CD4-positive, alpha-beta T cell (primary cell): Measurements from ENCODE around the gene USP25. TPM values are rescaled to one million over a fixed set of nuclear protein-coding genes. Genes with fewer than 3 reads are reported as not detected.

Source experiments
- ATAC-seq: fragments of 200-7000 bp; cut with Tn5 transposase; one replicate; pipeline ENCODE4 v1.10.0; 2022; ENCODE audit warnings: mild to moderate bottlenecking; ENCODE audit not compliant: poor library complexity
- CTCF ChIA-PET: fragments of 350-600 bp; sonication (Branson Sonifier 250); formaldehyde crosslinking; loops from one replicate; lab custom pipeline; 2021; ENCODE audit warnings: antibody characterized with exemption, inconsistent platforms; lab: Charles Lee
- POLR2A ChIA-PET: fragments of 350-600 bp; sonication (Branson Sonifier 250); formaldehyde crosslinking; loops from one replicate; lab custom pipeline; 2021; ENCODE audit warnings: antibody characterized with exemption, inconsistent platforms; lab: Charles Lee
- DNase-seq, 14 experiments: peaks; one replicate each; pipeline ENCODE4 v3.0.0-alpha.2; 2013 to 2020; ENCODE audit warnings: mixed read lengths in 2 of 14
- H3K27ac ChIP-seq, 2 donors: one replicate each; pipeline versions ENCODE4 v1.5.1 to v1.7.0; 2013; ENCODE audit warnings: low read length in 2 of 2, low read depth in 1 of 2, mild to moderate bottlenecking in 1 of 2
- H3K27me3 ChIP-seq, 2 experiments: 1 replicate in 1 of 2; 2 replicates in 1 of 2; pipeline versions ENCODE4 v1.6.1 to v1.7.0; 2013; ENCODE audit warnings: low read length in 2 of 2, control low read depth in 1 of 2, mild to moderate bottlenecking in 1 of 2, moderate library complexity in 1 of 2; ENCODE audit not compliant: insufficient read depth in 2 of 2, control insufficient read depth in 1 of 2
- H3K36me3 ChIP-seq: one replicate; pipeline ENCODE4 v1.6.1; 2013; ENCODE audit warnings: low read length, control low read depth; ENCODE audit not compliant: insufficient read depth
- H3K4me1 ChIP-seq: one replicate; pipeline ENCODE4 v1.6.1; 2013; ENCODE audit warnings: low read length, control low read depth; ENCODE audit not compliant: insufficient read depth
- H3K4me3 ChIP-seq: one replicate; pipeline ENCODE4 v1.5.1; 2013; ENCODE audit warnings: mild to moderate bottlenecking, low read length, moderate library complexity
- H3K9me3 ChIP-seq, 2 experiments: 1 replicate in 1 of 2; 2 replicates in 1 of 2; pipeline versions ENCODE4 v1.6.1 to v1.7.0; 2013; ENCODE audit warnings: low read length in 2 of 2, mild to moderate bottlenecking in 2 of 2, control low read depth in 1 of 2, moderate library complexity in 1 of 2; ENCODE audit not compliant: control insufficient read depth in 1 of 2, insufficient read depth in 1 of 2
- H3K27ac Mint-ChIP-seq: one replicate; pipeline ENCODE4 v1.8.0; 2020; ENCODE audit warnings: mixed read lengths
- H3K27me3 Mint-ChIP-seq: one replicate; pipeline ENCODE4 v1.8.0; 2021; ENCODE audit warnings: mixed read lengths
- H3K36me3 Mint-ChIP-seq: one replicate; pipeline ENCODE4 v1.8.0; 2021; ENCODE audit warnings: low read depth, mixed read lengths
- H3K4me1 Mint-ChIP-seq: one replicate; pipeline ENCODE4 v1.8.0; 2021; ENCODE audit warnings: low read depth, mixed read lengths
- H3K4me3 Mint-ChIP-seq: one replicate; pipeline ENCODE4 v1.8.0; 2020; ENCODE audit warnings: mild to moderate bottlenecking, mixed read lengths
- H3K9me3 Mint-ChIP-seq: one replicate; pipeline ENCODE4 v1.8.0; 2020; ENCODE audit warnings: mixed read lengths
- intact Hi-C, 2 experiments: fragments of 100-400 bp; cut with DNase I in 1 of 2; cut with micrococcal nuclease in 1 of 2; formaldehyde crosslinking; loops; one replicate each; pipeline versions ENCODE4 v1.15.1 to v1.9.0; 2023 to 2025; cut with DNase I, micrococcal nuclease
- total RNA-seq, 174 experiments: library from RNA in 2 of 174; stranded (reverse) in 2 of 174; gene quantifications; one replicate each; pipeline ENCODE4 v1.2.3 and lab custom pipeline; 2021 to 2026
- TF ChIP-seq, protein P1 (sequence below): fragments of 200-600 bp; IDR thresholded peaks from one replicate; pipeline ENCODE4 v1.8.0; 2022; ENCODE audit warnings: antibody characterized with exemption, mild to moderate bottlenecking

The USP25 gene
- total RNA-seq, 2 experiments from 2014 or later: 45.0 to 49.2 TPM

DNA sequence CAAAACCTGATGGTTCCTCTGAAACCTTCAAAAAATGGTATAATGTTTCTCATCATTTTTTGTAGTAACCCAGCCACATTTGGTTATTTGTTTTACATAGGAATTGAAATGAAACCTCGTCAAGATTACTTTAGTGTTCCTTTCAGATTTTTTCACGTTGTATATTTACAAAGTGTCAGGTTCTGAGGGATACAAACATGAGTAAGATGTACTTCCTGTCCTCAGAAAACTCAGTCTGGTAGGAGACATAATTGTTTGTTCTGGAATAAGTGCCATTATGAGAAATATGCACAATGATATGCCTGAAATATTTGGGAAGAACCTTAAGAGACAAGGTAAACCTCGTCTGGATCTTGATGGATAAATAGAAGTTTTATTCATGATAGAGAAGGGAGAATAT, 145.5 kb downstream of the USP25 start:
- peaks cover 2% of the 10 kb centered on the region for H3K9me3 Mint-ChIP-seq
- H3K4me1 Mint-ChIP-seq: no peaks in the 10 kb centered on the region
- no peak overlapping the region for H3K27ac Mint-ChIP-seq
- Histone ChIP-seq H3K9me3 (no peaks in the 10 kb centered on the region), H3K4me1 (no peaks in the 10 kb centered on the region), H3K36me3 (peaks cover 76% of the 10 kb centered on the region), H3K4me3 (no peak overlapping the region), H3K27me3 (no peaks in the 10 kb centered on the region), H3K27ac (no peak overlapping the region)
- TF ChIP-seq, protein P1, sequence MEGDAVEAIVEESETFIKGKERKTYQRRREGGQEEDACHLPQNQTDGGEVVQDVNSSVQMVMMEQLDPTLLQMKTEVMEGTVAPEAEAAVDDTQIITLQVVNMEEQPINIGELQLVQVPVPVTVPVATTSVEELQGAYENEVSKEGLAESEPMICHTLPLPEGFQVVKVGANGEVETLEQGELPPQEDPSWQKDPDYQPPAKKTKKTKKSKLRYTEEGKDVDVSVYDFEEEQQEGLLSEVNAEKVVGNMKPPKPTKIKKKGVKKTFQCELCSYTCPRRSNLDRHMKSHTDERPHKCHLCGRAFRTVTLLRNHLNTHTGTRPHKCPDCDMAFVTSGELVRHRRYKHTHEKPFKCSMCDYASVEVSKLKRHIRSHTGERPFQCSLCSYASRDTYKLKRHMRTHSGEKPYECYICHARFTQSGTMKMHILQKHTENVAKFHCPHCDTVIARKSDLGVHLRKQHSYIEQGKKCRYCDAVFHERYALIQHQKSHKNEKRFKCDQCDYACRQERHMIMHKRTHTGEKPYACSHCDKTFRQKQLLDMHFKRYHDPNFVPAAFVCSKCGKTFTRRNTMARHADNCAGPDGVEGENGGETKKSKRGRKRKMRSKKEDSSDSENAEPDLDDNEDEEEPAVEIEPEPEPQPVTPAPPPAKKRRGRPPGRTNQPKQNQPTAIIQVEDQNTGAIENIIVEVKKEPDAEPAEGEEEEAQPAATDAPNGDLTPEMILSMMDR: no peak
- ChIA-PET CTCF (no interaction called here), POLR2A (no interaction called here)
- no peak for DNase-seq
- H3K27me3 Mint-ChIP-seq: no peaks in the 10 kb centered on the region
- peaks cover 79% of the 10 kb centered on the region for H3K36me3 Mint-ChIP-seq
- no peak overlapping the region for H3K4me3 Mint-ChIP-seq
- ATAC-seq: no peak
- intact Hi-C loops: no loop called here

DNA sequence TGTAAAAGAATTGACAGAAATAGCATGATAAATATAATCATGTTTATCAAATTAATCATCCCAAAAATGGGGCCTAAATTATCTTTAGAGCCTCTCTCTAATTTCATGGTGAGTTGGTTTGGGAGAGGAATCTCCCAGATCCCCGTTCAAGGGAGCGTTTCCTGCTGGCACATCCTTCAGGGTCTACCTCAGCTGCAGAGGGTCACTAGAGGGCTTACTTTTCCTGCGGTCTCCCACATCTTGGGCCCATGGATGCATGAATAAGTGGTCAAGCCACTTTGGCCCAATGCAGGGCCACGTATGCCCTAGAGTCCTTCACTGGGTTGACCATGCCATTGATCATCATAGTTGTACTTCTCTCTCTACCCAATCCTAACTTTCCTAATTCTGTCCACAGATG, 164.1 kb downstream of the USP25 start:
- Mint-ChIP-seq H3K36me3 (no peaks in the 10 kb centered on the region), H3K4me1 (no peaks in the 10 kb centered on the region), H3K4me3 (no peak overlapping the region), H3K27me3 (peaks cover 10% of the 10 kb centered on the region), H3K27ac (no peak overlapping the region), H3K9me3 (peaks cover 3% of the 10 kb centered on the region)
- ChIA-PET POLR2A (no interaction called here), CTCF (no interaction called here)
- ATAC-seq (no peak), DNase-seq (no peak)
- Histone ChIP-seq H3K4me1 (no peaks in the 10 kb centered on the region), H3K36me3 (no peaks in the 10 kb centered on the region), H3K4me3 (no peak overlapping the region), H3K27me3 (no peaks in the 10 kb centered on the region), H3K9me3 (no peaks in the 10 kb centered on the region), H3K27ac (no peak overlapping the region)
- intact Hi-C loops: no loop called here
- TF ChIP-seq, protein P1: no peak

GRCh38 chr21:15894596-15894995, 164.8 kb downstream of the USP25 start:
- Mint-ChIP-seq H3K4me3 (no peak overlapping the region), H3K9me3 (peaks cover 6% of the 10 kb centered on the region), H3K27ac (no peak overlapping the region), H3K27me3 (peaks cover 10% of the 10 kb centered on the region), H3K4me1 (no peaks in the 10 kb centered on the region), H3K36me3 (no peaks in the 10 kb centered on the region)
- Histone ChIP-seq H3K4me1 (no peaks in the 10 kb centered on the region), H3K36me3 (no peaks in the 10 kb centered on the region), H3K27me3 (no peaks in the 10 kb centered on the region), H3K9me3 (no peaks in the 10 kb centered on the region), H3K27ac (no peak overlapping the region), H3K4me3 (no peak overlapping the region)
- DNase-seq (no peak), ATAC-seq (no peak)
- intact Hi-C loops: no loop called here
- TF ChIP-seq, protein P1: no peak
- ChIA-PET CTCF (no interaction called here), POLR2A (no interaction called here)
